Hippocampal formation (tissue), 2 donors: ENCODE data around the gene HUS1B.
A peak's percentile ranks its signal among the peaks of the same experiment; 100 is the strongest.
"Not testable (repeated sequence)": the region's sequence is repeated elsewhere in the genome, so short reads cannot be mapped to it uniquely, and the experiment has no call there.

Experiments
- DNase-seq, 2 donors: peaks; one replicate each; lab custom pipeline; 2025; lab: John Stamatoyannopoulos, UW

HUS1B gene

GRCh38 chr6:656460-657252 lies at the start of gene HUS1B:
HUS1B (minus strand) TSS chr6:657100; CDS start chr6:656944, 156 bp downstream.
- DNase-seq: no peak

DNA sequence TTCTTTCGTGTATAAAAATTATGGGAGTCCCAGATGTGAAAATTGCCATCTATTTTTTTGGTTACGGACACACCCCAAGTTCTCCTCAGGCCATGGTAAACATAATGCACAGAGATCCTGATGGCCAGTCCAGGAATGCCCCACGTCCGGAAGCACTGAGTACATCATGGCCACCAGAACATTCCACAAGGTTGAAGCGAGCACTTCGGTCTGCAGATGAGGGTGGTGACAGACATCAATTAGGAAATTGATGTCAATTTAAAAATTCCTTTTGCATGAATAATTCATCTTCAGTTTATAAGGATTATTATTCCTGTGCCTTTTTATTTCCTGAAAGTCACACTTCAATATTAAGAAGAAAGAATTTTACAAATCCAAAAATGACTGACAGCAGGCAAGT lies 49.2 kb upstream of the HUS1B start:
- DNase-seq: no peak

- DNase-seq: no peak
Measured at GRCh38 chr6:705047-705446, 48.1 kb upstream of the HUS1B start.

DNA sequence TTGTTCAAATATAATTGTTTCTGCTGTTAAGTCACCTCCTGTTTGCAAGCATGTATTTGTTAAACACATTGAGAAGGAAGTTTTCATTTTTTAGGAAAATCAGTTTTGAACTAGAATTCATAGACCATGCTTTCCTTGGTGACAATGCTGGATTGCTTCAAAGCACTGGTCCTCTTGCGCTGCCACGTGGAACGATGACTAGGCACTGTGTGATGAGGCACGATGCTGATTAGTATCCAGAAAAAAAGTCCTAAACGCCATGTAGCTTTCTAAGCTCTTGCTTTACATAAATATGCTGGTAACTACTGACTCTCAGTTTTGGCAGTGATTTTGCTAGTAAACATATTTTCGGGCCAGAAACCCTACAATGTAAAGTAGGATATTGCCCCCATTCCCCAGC lies 47.1 kb upstream of the HUS1B start:
- no peak for DNase-seq

DNA sequence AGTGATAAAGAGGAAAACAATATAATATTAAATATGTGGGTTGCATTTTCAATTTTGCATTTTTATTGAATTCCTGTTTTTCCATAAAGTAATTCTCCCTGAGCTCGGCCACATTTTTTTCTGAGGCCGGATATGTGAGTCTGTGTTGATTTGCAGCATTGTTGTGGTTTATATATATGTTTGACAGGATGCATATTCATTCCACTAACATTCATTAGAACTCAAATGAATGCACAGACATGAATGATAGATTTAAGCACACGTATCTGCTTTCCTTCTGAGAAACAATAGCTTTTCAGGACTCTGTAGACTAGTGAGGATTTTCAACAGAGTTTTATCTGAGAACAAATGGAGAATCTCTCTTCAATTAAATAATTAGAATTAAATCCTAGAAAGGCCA lies 46.7 kb upstream of the HUS1B start:
- DNase-seq: no peak

DNA sequence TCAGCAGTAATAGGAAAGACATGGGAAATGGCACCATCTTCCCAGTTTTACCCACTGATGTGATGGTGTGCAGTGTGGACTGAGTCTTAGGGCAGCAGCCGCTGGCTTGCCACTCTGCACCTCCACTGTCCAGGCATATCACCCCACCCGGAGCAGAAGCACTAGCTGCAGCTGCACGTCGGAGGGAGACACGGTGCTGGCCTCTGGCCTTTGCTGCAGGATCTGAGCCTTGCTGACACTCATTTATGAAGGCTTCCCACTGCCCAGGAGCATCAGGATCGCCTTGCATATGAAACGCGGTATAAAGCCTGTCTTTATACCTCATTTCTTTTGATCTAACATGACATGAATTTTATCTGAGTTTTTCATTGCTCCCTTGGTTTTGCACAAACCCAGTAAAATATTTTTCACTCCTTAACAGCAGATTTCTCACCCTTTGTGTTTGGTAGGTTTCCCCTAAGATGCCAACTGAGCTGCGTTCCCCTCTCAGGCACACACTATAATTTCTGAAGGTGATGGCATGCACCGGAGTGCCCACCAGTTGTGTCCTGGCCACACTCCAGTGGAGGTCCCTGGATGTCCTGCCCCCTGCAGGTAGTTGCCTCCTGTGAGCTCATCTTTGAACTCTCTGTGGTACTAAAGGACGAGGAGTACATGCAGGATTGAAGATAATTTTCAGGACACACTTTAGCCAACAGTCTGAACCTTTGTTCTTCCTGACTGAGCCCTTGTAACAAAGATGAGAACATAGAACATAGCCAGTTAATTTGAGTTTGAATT lies 45.0 kb upstream of the HUS1B start:
- DNase-seq: no peak

DNA sequence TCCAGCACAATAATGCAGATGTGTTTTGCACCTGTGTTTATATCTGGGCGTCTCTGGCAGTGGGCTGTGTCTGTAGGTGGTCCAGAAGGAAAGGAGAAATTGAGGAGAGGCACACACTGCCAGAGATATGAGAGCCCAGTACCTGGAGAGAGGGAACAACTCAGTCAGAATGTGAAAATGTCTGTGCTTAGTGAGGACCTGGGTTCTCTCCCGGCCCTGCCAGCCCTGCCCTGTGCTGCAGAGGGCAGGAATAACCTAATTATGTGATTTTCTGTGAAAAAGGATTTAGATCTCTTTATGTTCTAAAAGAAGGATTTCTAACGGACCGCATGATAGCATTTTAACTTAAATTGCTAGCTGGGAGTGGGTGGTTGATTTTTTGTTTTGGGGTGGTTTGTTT lies 44.3 kb upstream of the HUS1B start:
- no peak for DNase-seq

DNA sequence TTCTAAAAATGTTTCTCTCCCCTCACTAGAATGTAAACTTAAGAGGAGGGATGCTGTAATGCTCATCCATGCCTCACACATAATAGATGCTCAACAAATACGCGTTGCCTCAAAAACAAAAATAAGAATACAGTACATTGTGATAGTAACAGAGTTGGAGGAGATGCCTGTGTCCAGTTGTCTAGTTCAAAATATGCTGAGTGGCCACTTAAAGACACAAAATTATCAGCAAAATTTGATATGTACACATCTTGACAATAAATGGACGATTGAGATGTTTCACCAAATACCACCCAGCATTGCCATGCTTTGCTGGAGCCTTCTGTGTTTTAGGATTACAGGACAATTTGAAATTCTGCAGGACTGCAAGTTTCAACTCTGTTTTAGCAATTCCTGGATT lies 43.6 kb upstream of the HUS1B start:
- no peak for DNase-seq

GRCh38 chr6:699319-699718 lies 42.4 kb upstream of the HUS1B start:
- DNase-seq: no peak

GRCh38 chr6:694431-695126 lies 37.7 kb upstream of the HUS1B start:
- DNase-seq: not testable (repeated sequence)

GRCh38 chr6:693723-694009 lies 36.8 kb upstream of the HUS1B start:
- no peak for DNase-seq

- DNase-seq: peak; percentile 45 to 81
Measured at GRCh38 chr6:692858-693722, 36.2 kb upstream of the HUS1B start, which contains the start of gene EXOC2. EXOC2 (minus strand) TSS chr6:693139; CDS start chr6:637818, 55,321 bp downstream.

DNA sequence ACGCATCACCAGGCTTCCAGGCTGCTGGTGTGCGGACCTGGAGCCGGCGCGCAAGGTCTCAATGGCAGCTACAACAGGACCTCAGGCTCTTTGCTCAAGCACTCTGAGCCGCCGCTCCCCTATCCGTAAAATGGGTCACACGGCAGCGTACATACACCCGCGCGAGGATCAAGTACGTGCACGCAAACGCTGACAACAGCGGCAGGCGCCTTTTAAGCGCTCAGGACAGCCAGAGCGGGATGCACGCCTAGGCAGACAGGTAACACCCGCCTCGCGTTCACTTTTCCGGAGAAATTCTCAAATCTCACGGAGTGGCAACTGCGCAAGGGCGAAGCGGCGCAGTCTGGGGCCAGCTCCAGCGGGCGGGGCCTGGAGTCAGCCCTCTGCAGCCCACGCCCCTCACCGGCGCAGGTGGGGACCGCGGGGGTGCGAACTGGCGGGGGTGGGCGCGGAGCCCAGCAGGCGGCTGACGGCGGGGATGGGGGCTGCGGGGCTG lies 35.5 kb upstream of the HUS1B start:
- peak in 1 of 2 donors; percentile 42 for DNase-seq

DNA sequence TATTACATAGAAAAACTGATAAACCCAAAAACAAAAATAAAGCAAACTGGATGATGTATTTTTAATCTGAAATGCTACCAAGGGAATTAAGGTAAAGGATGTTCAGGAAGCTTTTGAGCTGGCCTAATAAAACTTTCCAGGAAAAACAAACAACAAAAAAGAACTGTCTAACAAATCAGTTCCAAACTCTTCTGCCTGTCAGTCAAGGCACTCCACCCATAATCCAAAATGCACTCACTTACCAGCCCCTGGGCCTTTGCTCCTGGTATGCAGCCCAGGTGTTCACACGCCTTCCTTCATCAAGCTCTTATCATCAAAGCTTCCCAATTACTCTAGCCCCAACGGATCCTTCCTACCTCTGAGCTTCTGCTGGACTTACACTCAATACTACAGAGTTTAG lies 32.3 kb upstream of the HUS1B start:
- DNase-seq: no peak

DNA sequence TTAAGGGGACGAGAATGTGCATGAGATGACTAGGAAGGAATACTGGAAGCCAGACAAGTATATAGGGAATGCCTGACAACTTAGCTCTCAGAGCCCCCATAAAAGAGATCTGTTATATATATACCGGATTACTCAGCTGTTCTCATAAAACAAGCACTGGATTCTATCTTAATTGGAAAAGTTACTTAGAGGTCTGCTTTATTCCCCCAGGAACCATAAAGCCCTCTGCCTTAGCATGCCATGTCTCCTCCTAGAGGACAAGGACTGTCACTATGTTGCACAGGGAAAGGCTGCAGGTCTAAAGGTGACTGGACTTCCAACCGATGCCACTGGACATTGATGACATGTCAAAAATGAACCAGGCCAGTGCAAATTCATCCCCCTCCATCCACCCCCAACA lies 29.6 kb upstream of the HUS1B start:
- DNase-seq: no peak

- no peak for DNase-seq
Measured at GRCh38 chr6:684831-685636, 28.1 kb upstream of the HUS1B start.

DNA sequence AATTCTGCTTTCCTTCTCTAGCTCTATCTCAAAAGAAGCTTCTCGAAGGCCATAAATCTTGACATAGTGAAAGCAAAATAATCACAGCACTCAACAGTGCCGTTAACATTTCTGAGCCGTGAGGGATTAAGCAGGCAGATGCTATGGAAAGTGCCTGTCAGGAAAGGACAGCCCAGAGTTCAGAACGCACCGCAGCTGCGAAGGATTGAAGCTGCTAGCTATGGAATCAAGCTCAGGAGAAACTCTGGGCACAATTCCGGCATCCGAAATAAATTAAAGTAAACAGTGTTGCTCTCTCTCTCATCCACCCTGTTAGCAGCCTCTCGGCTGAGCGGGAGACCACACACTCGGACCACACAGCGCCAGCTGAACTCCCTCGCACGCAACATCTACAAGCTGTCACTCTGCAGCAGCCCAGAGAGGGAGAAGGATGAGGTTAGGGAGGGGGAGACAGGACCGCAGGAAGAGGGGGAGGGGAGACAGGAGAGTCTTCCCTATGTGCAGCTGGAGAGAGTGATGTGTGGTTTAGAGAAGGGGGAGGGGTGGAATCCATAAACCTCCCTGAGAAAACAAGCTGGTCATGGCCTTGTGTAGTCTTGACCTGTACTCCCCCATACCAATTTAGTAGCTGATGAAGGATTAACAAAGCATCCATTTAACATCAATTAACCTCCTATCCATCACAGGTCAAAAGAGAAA lies 27.0 kb upstream of the HUS1B start:
- DNase-seq: no peak

- no peak for DNase-seq
Measured at GRCh38 chr6:680666-681340, 23.9 kb upstream of the HUS1B start.

- no peak for DNase-seq
Measured at GRCh38 chr6:680251-680650, 23.4 kb upstream of the HUS1B start.

DNA sequence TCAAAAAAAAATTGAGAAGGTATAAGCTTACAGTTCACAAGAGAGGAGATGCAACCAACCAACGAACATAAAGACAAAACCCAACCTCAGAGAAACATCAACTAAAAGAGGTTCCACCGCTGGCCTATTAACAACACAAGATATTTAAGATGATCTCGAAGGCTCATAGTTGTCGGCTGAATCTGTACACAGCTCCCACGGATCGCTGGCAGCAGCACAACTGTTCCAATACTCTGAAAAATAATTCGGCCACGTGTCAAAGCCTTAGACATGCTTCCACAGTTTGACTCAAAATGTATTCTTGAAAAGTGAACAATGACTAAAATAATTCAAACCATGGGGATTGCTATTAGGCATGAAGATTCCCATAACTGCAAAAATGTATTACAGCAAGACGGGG lies 22.4 kb upstream of the HUS1B start:
- DNase-seq: no peak
